ENCODE results near the gene MYRFL.

DNA sequence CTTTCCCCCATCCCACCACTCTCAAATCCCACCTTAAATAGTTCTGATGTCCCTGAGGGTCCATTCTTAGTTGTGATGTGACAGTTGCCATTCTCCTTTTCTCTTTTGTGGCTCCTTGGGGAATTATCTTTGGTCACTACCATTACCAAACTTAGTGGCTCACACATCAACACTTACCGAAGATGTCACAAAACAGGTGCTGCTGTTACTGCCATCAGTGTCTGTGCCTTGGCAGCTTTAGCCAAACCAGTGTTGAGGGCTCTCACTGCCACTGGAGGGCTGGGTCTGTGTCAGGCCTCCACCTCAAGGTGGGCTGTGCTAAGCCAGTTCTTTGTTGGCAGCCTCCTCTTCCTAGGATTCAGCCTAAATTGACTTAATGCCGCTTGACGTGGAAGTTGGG is 144.0 kb downstream of the MYRFL start:
- TF ChIP-seq, protein P1, sequence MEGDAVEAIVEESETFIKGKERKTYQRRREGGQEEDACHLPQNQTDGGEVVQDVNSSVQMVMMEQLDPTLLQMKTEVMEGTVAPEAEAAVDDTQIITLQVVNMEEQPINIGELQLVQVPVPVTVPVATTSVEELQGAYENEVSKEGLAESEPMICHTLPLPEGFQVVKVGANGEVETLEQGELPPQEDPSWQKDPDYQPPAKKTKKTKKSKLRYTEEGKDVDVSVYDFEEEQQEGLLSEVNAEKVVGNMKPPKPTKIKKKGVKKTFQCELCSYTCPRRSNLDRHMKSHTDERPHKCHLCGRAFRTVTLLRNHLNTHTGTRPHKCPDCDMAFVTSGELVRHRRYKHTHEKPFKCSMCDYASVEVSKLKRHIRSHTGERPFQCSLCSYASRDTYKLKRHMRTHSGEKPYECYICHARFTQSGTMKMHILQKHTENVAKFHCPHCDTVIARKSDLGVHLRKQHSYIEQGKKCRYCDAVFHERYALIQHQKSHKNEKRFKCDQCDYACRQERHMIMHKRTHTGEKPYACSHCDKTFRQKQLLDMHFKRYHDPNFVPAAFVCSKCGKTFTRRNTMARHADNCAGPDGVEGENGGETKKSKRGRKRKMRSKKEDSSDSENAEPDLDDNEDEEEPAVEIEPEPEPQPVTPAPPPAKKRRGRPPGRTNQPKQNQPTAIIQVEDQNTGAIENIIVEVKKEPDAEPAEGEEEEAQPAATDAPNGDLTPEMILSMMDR (IDR thresholded peaks at IDR 0.05 in 4 of 5, conservative IDR thresholded peaks at IDR 0.05 in 1 of 5): no peak
- TF ChIP-seq POLR2A (IDR thresholded peaks at IDR 0.05): no peak
